ENCODE results near the gene FAM83B.
"Not testable (repeated sequence)": the region's sequence is repeated elsewhere in the genome, so short reads cannot be mapped to it uniquely, and the experiment has no call there.

DNA sequence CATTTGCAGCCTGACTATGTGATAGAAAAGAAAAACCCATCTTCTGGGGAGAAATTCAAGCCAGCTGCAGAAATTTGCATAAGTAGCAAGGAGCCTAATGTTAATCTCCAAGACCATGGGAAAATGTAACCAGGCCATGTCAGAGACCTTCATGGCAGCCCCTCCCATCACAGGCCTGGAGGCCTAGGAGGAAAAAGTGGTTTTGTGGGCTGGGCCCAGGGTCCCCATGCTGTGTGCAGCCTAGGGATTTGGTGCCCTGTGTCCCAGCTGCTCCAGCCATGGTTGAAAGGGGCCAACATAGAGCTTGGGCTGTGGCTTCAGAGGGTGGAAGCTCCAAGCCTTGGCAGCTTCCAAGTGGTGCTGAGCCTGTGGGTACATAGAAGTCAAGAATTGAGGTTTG is 49.7 kb upstream of the FAM83B start:
- TF ChIP-seq, protein P1, sequence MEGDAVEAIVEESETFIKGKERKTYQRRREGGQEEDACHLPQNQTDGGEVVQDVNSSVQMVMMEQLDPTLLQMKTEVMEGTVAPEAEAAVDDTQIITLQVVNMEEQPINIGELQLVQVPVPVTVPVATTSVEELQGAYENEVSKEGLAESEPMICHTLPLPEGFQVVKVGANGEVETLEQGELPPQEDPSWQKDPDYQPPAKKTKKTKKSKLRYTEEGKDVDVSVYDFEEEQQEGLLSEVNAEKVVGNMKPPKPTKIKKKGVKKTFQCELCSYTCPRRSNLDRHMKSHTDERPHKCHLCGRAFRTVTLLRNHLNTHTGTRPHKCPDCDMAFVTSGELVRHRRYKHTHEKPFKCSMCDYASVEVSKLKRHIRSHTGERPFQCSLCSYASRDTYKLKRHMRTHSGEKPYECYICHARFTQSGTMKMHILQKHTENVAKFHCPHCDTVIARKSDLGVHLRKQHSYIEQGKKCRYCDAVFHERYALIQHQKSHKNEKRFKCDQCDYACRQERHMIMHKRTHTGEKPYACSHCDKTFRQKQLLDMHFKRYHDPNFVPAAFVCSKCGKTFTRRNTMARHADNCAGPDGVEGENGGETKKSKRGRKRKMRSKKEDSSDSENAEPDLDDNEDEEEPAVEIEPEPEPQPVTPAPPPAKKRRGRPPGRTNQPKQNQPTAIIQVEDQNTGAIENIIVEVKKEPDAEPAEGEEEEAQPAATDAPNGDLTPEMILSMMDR (IDR thresholded peaks at IDR 0.05) = not testable (repeated sequence)
- not testable (repeated sequence) for TF ChIP-seq TAF1 (IDR thresholded peaks at IDR 0.05; ENCODE audit: borderline replicate concordance, low read depth, low read length); POLR2AphosphoS5 (IDR thresholded peaks at IDR 0.05; ENCODE audit: low read depth, low read length); SMC3 (IDR thresholded peaks at IDR 0.05; ENCODE audit: low read depth, low read length); EZH2phosphoT487 (IDR thresholded peaks at IDR 0.05; ENCODE audit: borderline replicate concordance, low read depth); CHD2 (IDR thresholded peaks at IDR 0.05; ENCODE audit: low read length, partially characterized antibody); GATA2 (CRISPR knock-in tag; IDR thresholded peaks at IDR 0.05); EP300 (IDR thresholded peaks at IDR 0.05; ENCODE audit: borderline replicate concordance in 1 of 2, low read depth in 1 of 2, low read length in 1 of 2); RCOR1 (IDR thresholded peaks at IDR 0.05; ENCODE audit: low read length); MEF2A (IDR thresholded peaks at IDR 0.05; ENCODE audit: borderline replicate concordance, low read depth)
- TF ChIP-seq, protein P2, sequence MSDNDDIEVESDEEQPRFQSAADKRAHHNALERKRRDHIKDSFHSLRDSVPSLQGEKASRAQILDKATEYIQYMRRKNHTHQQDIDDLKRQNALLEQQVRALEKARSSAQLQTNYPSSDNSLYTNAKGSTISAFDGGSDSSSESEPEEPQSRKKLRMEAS (IDR thresholded peaks at IDR 0.05; ENCODE audit: low read depth) = not testable (repeated sequence)

Measured in SK-N-SH (cell line).